Psoas muscle (tissue), 8 donors: ENCODE data around the gene MALRD1. TPM values are rescaled to one million over a fixed set of nuclear protein-coding genes. Genes with fewer than 3 reads are reported as not detected.

Experiments used
- ATAC-seq, 4 donors: fragments of 200-7000 bp; cut with Tn5 transposase; one replicate each; pipeline ENCODE4 v1.9.1; 2020; ENCODE audit warnings: moderate library complexity in 3 of 4, mild to moderate bottlenecking in 2 of 4
- DNase-seq, 2 donors: peaks; one replicate each; pipeline ENCODE4 v3.0.0-alpha.2; 2020
- H3K27ac ChIP-seq: fragments of 200-600 bp; one replicate; pipeline ENCODE4 v1.8.0; 2022
- H3K27me3 ChIP-seq, 3 donors: fragments of 200-600 bp in 1 of 3; one replicate each; pipeline versions ENCODE4 v1.6.1 to v1.8.0; 2013 to 2022; ENCODE audit warnings: low read length in 2 of 3, mild to moderate bottlenecking in 2 of 3, moderate library complexity in 1 of 3; ENCODE audit not compliant: insufficient read depth in 3 of 3
- H3K36me3 ChIP-seq, 2 donors: fragments of 200-600 bp in 1 of 2; one replicate each; pipeline versions ENCODE4 v1.6.1 to v1.8.0; 2013 to 2022; ENCODE audit warnings: low read depth in 1 of 2, mild to moderate bottlenecking in 1 of 2, moderate library complexity in 1 of 2; ENCODE audit not compliant: insufficient read depth in 1 of 2
- H3K4me1 ChIP-seq: fragments of 200-600 bp; one replicate; pipeline ENCODE4 v1.8.0; 2022
- H3K4me3 ChIP-seq: fragments of 200-600 bp; one replicate; pipeline ENCODE4 v1.8.0; 2022; ENCODE audit warnings: mild to moderate bottlenecking
- H3K9me3 ChIP-seq: fragments of 200-600 bp; one replicate; pipeline ENCODE4 v1.8.0; 2022
- CTCF ChIP-seq: fragments of 200-600 bp; IDR thresholded peaks from one replicate; pipeline ENCODE4 v1.8.0; 2022; ENCODE audit warnings: antibody characterized with exemption
- WGBS, 3 donors: extraction: QIAGEN DNeasy Blood & Tissue Kit; methylation state at CpG; one replicate each; pipeline versions ENCODE4 v1.1.6 to v1.1.7; 2013; 5-methylcytosine and 5-hydroxymethylcytosine counted together
- intact Hi-C, 2 donors: fragments of 100-400 bp; cut with DNase I; formaldehyde crosslinking; loops; one replicate each; pipeline versions ENCODE4 v1.11.0 to v1.14.2; 2022
- polyA plus RNA-seq, 3 donors: library from polyadenylated mRNA; stranded (reverse); fragments of 200-250 nt; gene quantifications; one replicate each; pipeline ENCODE4 v1.2.3, GENCODE V29; 2013
- total RNA-seq, 4 donors: library from RNA; stranded (reverse); fragmentation: NEBNext Ultra II Directional in 2 of 4; extraction: Animal tissue kit (Norgen Biotek cat#: 25700) in 2 of 4; gene quantifications; one replicate each; pipeline versions ENCODE4 v1.2.1 to v1.2.4, GENCODE V29; 2021 to 2023
- donor health status: healthy with polysubstance abuse.
- donor health status: DM: no; HTN: no; CAD: no; lungs with moderate emphysema.
- donor health status: Bipolar disorder and iron deficiency.
- donor health status: healthy.
- donor health status: DM: yes; HTN: yes; CAD: no.
- donor health status: DM: no; HTN: no; CAD: no.
- donor health status: DM: no; HTN: no; CAD: no.
- donor health status: DM: yes; HTN: yes; CAD: no.

Gene MALRD1
- total and polyA plus RNA-seq, 7 donors: 0.12 to 0.39 (median 0.27) TPM; not detected in 3

GRCh38 chr10:19683960-19684359 is 635.4 kb downstream of the MALRD1 start:
- Histone ChIP-seq H3K27ac (no peak overlapping the region), H3K4me3 (no peak overlapping the region), H3K4me1 (no peaks in the 10 kb centered on the region), H3K36me3 (no peaks in the 10 kb centered on the region), H3K27me3 (no peaks in the 10 kb centered on the region), H3K9me3 (peaks cover 6% of the 10 kb centered on the region)
- 58 to 64% (median 60%) methylated on average over 5 of the region's 5 CpGs for WGBS, 3 donors
- DNase-seq (no peak), ATAC-seq (no peak)
- no peak for TF ChIP-seq CTCF
- intact Hi-C loops: no loop called here

- Histone ChIP-seq H3K4me1 (no peaks in the 10 kb centered on the region), H3K4me3 (no peak overlapping the region), H3K27ac (no peak overlapping the region), H3K27me3 (no peaks in the 10 kb centered on the region), H3K36me3 (no peaks in the 10 kb centered on the region), H3K9me3 (no peaks in the 10 kb centered on the region)
- TF ChIP-seq CTCF: no peak
- no peak for ATAC-seq
- WGBS, 3 donors: 70 to 76% (median 75%) methylated on average over 3 of the region's 3 CpGs
- intact Hi-C loops: no loop called here
- no peak for DNase-seq
Observed at GRCh38 chr10:19688344-19688743, 639.7 kb downstream of the MALRD1 start.

- intact Hi-C loops: no loop called here
- H3K27me3 ChIP-seq: no peaks in the 10 kb centered on the region
- no peaks in the 10 kb centered on the region for H3K9me3 ChIP-seq
- no peak for TF ChIP-seq CTCF
- H3K4me3 ChIP-seq: no peak overlapping the region
- 57 to 66% (median 63%) methylated on average over 3 of the region's 3 CpGs for WGBS, 3 donors
- no peaks in the 10 kb centered on the region for H3K36me3 ChIP-seq
- no peak for DNase-seq
- no peak for ATAC-seq
- H3K4me1 ChIP-seq: no peaks in the 10 kb centered on the region
- H3K27ac ChIP-seq: no peak overlapping the region
Observed at GRCh38 chr10:19689231-19689630, 640.6 kb downstream of the MALRD1 start.

GRCh38 chr10:19699299-19699698 is 650.7 kb downstream of the MALRD1 start:
- no peak overlapping the region for H3K4me3 ChIP-seq

More at GRCh38 chr10:19699299-19699698, 650.7 kb downstream of the MALRD1 start:
- Histone ChIP-seq H3K36me3 (no peaks in the 10 kb centered on the region), H3K27ac (no peak overlapping the region), H3K4me1 (no peaks in the 10 kb centered on the region), H3K9me3 (no peaks in the 10 kb centered on the region), H3K27me3 (no peaks in the 10 kb centered on the region)
- ATAC-seq: no peak
- WGBS, 3 donors: 76 to 80% (median 80%) methylated on average over 3 of the region's 3 CpGs
- DNase-seq: no peak
- no peak for TF ChIP-seq CTCF
- intact Hi-C loops: no loop called here
